Activated CD4-positive, alpha-beta T cell treated with anti-CD3 and anti-CD28 coated beads, Interleukin-2, amount 10 ng/mL, durations not matched to agents 24 days and 14 days (primary cell): ENCODE results near the gene C19orf12. TPM values are rescaled to one million over a fixed set of nuclear protein-coding genes. Genes with fewer than 3 reads are reported as not detected.
A peak's percentile ranks its signal among the peaks of the same experiment; 100 is the strongest.
"Not testable (repeated sequence)": the region's sequence is repeated elsewhere in the genome, so short reads cannot be mapped to it uniquely, and the experiment has no call there.

Experiments
- DNase-seq: peaks from one replicate; pipeline ENCODE4 v3.0.0; 2022
- H3K27ac Mint-ChIP-seq: one replicate; pipeline ENCODE4 v1.8.0; 2022; ENCODE audit warnings: mild to moderate bottlenecking, mixed read lengths
- H3K27me3 Mint-ChIP-seq: one replicate; pipeline ENCODE4 v1.8.0; 2022; ENCODE audit warnings: mixed read lengths
- H3K36me3 Mint-ChIP-seq: one replicate; pipeline ENCODE4 v1.8.0; 2022; ENCODE audit warnings: low read depth, mild to moderate bottlenecking, mixed read lengths
- H3K4me1 Mint-ChIP-seq: one replicate; pipeline ENCODE4 v1.8.0; 2021; ENCODE audit warnings: mixed read lengths
- H3K4me3 Mint-ChIP-seq: one replicate; pipeline ENCODE4 v1.8.0; 2022; ENCODE audit warnings: mild to moderate bottlenecking, moderate library complexity, mixed read lengths
- H3K9me3 Mint-ChIP-seq: one replicate; pipeline ENCODE4 v1.8.0; 2021; ENCODE audit warnings: mixed read lengths
- intact Hi-C: fragments of 100-400 bp; cut with micrococcal nuclease; formaldehyde crosslinking; loops from one replicate; pipeline ENCODE4 v1.15.1; 2023
- total RNA-seq: library from RNA; stranded (reverse); gene quantifications from 2 replicates; pipeline ENCODE4 v1.2.3, GENCODE V29; 2022

Gene C19orf12
- total RNA-seq, 1 donor from 2014 or later = 41.6 TPM

- Mint-ChIP-seq H3K4me1 (peaks cover 56% of the 10 kb centered on the region), H3K9me3 (no peaks in the 10 kb centered on the region), H3K4me3 (peak overlapping the region; percentile 95), H3K36me3 (peaks cover 56% of the 10 kb centered on the region), H3K27ac (peak overlapping the region; percentile 95), H3K27me3 (no peaks in the 10 kb centered on the region)
- peak; percentile 67 for DNase-seq
- intact Hi-C loops = loop anchor here (1.0 kb wide), 4 partner anchors 8 to 163 kb away; partner anchors contain the start of gene PLEKHF1
Observed at GRCh38 chr19:29673451-29674371, 41.4 kb downstream of the C19orf12 start.

- DNase-seq = peak; percentile 92
- Mint-ChIP-seq H3K27me3 (no peaks in the 10 kb centered on the region), H3K9me3 (no peaks in the 10 kb centered on the region), H3K4me3 (peak overlapping the region; percentile 95), H3K27ac (peak overlapping the region; percentile 95), H3K36me3 (peaks cover 53% of the 10 kb centered on the region), H3K4me1 (peaks cover 62% of the 10 kb centered on the region)
- intact Hi-C loops = loop anchor here (1.0 kb wide), 4 partner anchors 8 to 163 kb away; partner anchors contain the start of gene PLEKHF1
Observed at GRCh38 chr19:29672933-29673336, 42.1 kb downstream of the C19orf12 start.

GRCh38 chr19:29672319-29672932, 42.6 kb downstream of the C19orf12 start:
- Mint-ChIP-seq H3K9me3 (no peaks in the 10 kb centered on the region), H3K27ac (peak overlapping the region; percentile 95), H3K4me1 (peaks cover 66% of the 10 kb centered on the region), H3K27me3 (no peaks in the 10 kb centered on the region), H3K36me3 (peaks cover 56% of the 10 kb centered on the region), H3K4me3 (peak overlapping the region; percentile 95)
- intact Hi-C loops = no loop called here
- no peak for DNase-seq

- intact Hi-C loops = no loop called here
- H3K36me3 Mint-ChIP-seq = peaks cover 57% of the 10 kb centered on the region
- peaks cover 68% of the 10 kb centered on the region for H3K4me1 Mint-ChIP-seq
- peak; percentile 92 for DNase-seq
- H3K9me3 Mint-ChIP-seq = no peaks in the 10 kb centered on the region
- H3K27ac Mint-ChIP-seq = peak overlapping the region; percentile 95
- no peaks in the 10 kb centered on the region for H3K27me3 Mint-ChIP-seq
- H3K4me3 Mint-ChIP-seq = peak overlapping the region; percentile 95
Observed at GRCh38 chr19:29671393-29672160, 43.5 kb downstream of the C19orf12 start.

GRCh38 chr19:29671026-29671392, 44.1 kb downstream of the C19orf12 start:
- H3K9me3 Mint-ChIP-seq, intact Hi-C loops, DNase-seq, H3K27me3 Mint-ChIP-seq: not testable (repeated sequence)
- peak overlapping the region; percentile 95 for H3K4me3 Mint-ChIP-seq
- peaks cover 52% of the 10 kb centered on the region for H3K36me3 Mint-ChIP-seq
- H3K4me1 Mint-ChIP-seq = peaks cover 67% of the 10 kb centered on the region
- H3K27ac Mint-ChIP-seq = peak overlapping the region; percentile 95

- no peaks in the 10 kb centered on the region for H3K27me3 Mint-ChIP-seq
- no peaks in the 10 kb centered on the region for H3K9me3 Mint-ChIP-seq
- intact Hi-C loops = no loop called here
- peak overlapping the region; percentile 63 for H3K27ac Mint-ChIP-seq
- H3K36me3 Mint-ChIP-seq = peaks cover 46% of the 10 kb centered on the region
- no peak for DNase-seq
- peaks cover 64% of the 10 kb centered on the region for H3K4me1 Mint-ChIP-seq
- peak overlapping the region; percentile 95 for H3K4me3 Mint-ChIP-seq
Observed at GRCh38 chr19:29670255-29670654, 44.8 kb downstream of the C19orf12 start.

- Mint-ChIP-seq H3K4me1 (peaks cover 69% of the 10 kb centered on the region), H3K27me3 (no peaks in the 10 kb centered on the region), H3K4me3 (peak overlapping the region; percentile 95), H3K27ac (peak overlapping the region; percentile 75), H3K36me3 (peaks cover 46% of the 10 kb centered on the region), H3K9me3 (no peaks in the 10 kb centered on the region)
- intact Hi-C loops = loop anchor here (1.0 kb wide), 2 partner anchors 18 to 59 kb away; no protein-coding TSS in a partner anchor
- DNase-seq = peak; percentile 65
Observed at GRCh38 chr19:29668746-29669609, 46.1 kb downstream of the C19orf12 start.

GRCh38 chr19:29667901-29668341, 47.1 kb downstream of the C19orf12 start:
- intact Hi-C loops = loop anchor here (1.0 to 2.0 kb wide), 3 partner anchors 19 to 58 kb away; partner anchors contain the start of gene C19orf12
- peak; percentile 88 for DNase-seq
- Mint-ChIP-seq H3K9me3 (no peaks in the 10 kb centered on the region), H3K36me3 (peaks cover 37% of the 10 kb centered on the region), H3K27ac (peak overlapping the region; percentile 75), H3K4me3 (peak overlapping the region; percentile 95), H3K27me3 (no peaks in the 10 kb centered on the region), H3K4me1 (peaks cover 70% of the 10 kb centered on the region)

- H3K36me3 Mint-ChIP-seq = peaks cover 32% of the 10 kb centered on the region
- H3K9me3 Mint-ChIP-seq = no peaks in the 10 kb centered on the region
- H3K27ac Mint-ChIP-seq = peak overlapping the region; percentile 94
- no peaks in the 10 kb centered on the region for H3K27me3 Mint-ChIP-seq
- DNase-seq = peak; percentile 63
- H3K4me3 Mint-ChIP-seq = peak overlapping the region; percentile 95
- intact Hi-C loops = loop anchor here (2.0 kb wide), 1 partner anchor 47 kb away; the partner anchor contains the start of gene C19orf12
- peaks cover 70% of the 10 kb centered on the region for H3K4me1 Mint-ChIP-seq
Observed at GRCh38 chr19:29667387-29667783, 47.7 kb downstream of the C19orf12 start.

- peak overlapping the region; percentile 94 for H3K27ac Mint-ChIP-seq
- peak; percentile 78 for DNase-seq
- H3K36me3 Mint-ChIP-seq = peaks cover 28% of the 10 kb centered on the region
- H3K4me3 Mint-ChIP-seq = peak overlapping the region; percentile 95
- intact Hi-C loops = loop anchor here (1.0 to 2.0 kb wide), 2 partner anchors 25 to 48 kb away; partner anchors contain the start of gene C19orf12
- no peaks in the 10 kb centered on the region for H3K27me3 Mint-ChIP-seq
- H3K4me1 Mint-ChIP-seq = peaks cover 68% of the 10 kb centered on the region
- no peaks in the 10 kb centered on the region for H3K9me3 Mint-ChIP-seq
Observed at GRCh38 chr19:29666578-29667386, 48.3 kb downstream of the C19orf12 start.

- Mint-ChIP-seq H3K27me3 (no peaks in the 10 kb centered on the region), H3K9me3 (no peaks in the 10 kb centered on the region), H3K4me3 (peak overlapping the region; percentile 95), H3K4me1 (peaks cover 63% of the 10 kb centered on the region), H3K27ac (peak overlapping the region; percentile 94), H3K36me3 (peaks cover 21% of the 10 kb centered on the region)
- intact Hi-C loops = loop anchor here (1.0 to 2.0 kb wide), 4 partner anchors 7 to 49 kb away; partner anchors contain the start of gene C19orf12
- DNase-seq = peak; percentile 77
Observed at GRCh38 chr19:29665826-29666577, 49.1 kb downstream of the C19orf12 start.
